Measurements from ENCODE around the gene C2CD2.

The C2CD2 gene

DNA sequence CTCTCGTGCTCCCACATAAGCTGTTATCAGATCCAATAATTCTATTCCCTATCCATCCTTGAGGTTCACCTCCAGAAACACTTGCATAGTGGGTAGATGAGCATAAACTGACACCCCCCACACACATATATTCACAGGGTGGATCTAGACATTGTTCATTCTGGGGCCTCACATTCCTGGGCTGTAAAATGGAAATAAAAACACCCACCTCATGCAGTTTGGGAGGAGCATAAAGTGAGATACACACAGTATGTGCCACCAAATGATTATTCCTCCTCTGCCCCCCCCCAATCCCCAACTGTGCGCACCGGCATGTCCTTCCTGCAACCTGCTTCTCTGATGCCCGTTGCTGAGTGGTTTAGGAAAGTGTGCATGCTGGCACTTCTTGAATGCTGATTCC is 92.6 kb downstream of the C2CD2 start:
- no peak for DNase-seq

DNA sequence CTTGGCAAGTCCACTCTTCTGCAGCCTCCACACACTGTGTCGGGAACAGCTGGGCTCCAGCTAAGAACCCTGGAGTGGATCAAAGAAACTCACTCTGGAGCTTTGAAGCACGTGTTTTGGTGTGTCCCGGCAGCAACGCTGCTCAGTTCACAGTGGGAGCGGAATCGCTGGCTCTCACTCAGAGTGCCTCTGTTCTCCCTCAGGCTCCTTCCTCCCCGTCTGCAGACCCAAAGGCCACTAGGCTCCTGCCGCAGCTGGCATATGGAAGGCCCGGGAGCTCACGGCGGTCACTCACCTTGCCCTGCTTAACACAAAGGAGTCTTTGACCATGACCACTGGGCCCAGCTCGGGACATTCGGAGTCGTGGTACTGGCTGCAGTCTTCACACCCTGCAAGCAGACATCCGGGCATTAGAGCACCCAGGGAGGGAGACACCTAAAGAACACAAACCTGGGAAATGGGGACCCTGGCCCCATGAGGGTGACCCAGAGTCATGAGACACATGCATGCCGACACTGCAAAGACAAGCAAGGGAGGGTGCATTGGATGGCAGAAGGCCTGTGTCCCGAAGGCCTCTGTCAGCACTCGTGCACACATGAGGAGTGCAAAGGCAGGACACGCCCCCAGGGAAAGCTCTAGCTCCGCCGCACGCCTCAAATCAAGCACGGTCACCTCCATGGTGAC is 94.4 kb downstream of the C2CD2 start:
- no peak for DNase-seq

DNA sequence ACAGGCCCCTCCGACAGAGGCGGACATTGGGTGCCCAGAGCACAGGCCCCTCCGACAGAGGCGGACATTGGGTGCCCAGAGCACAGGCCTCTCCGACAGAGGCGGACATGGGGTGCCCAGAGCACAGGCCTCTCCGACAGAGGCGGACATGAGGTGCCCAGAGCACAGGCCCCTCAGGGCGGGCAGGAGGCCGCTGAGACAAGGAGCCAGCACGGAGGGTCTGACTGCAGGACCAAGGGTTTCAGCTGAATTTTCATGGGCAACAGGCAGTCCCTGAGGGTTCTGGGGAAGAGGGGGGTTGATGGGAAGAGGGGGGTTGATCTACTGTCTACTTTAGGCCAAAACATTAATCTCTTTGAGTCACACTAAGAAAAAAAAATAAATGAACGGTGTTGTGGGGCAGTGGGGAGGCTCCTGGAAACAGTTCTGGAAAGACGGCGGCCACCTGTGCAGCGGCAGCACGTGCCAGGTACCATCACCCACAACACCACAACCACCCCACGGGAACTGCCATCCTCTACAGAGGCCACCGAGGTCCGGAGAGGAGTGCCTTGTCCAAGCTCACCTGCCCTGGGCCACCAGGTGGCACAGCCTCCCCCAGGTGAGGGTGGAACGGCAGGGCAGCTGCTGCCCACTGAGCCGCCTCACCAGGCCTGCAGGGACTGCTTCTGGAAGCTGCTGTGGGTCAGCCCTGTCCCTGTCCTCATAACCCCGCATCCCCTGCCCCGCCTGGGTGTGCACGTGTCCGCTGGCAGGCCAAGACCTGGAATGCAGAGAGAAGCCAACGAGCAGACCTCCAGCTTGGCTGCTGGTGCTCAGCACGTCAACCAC is 95.1 kb downstream of the C2CD2 start:
- no peak for DNase-seq

DNA sequence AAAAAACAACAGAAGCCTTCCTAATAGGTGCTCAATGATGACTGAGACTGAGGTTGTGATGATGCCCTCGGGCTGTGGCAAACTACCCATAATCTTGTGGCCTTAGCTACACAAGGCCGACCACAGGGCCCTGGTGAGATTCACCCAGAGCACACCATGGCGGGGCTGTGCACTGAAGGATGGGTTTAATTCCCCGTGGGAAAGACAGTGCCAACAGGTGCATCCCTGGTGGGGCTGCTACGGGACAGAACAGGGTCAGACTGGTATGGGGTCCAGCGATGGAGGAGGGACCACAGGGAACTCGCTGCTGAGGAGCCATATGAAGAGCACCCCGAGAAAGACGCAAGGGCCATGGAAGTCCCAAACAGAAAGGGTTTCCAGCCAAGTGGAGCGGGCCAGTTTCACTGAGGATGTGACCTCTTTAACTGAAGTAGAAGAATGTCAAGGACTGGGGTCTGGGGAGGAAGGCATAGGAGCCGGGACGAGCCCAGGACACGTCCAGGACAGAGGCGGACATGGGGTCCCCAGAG is 96.0 kb downstream of the C2CD2 start:
- DNase-seq: no peak

DNA sequence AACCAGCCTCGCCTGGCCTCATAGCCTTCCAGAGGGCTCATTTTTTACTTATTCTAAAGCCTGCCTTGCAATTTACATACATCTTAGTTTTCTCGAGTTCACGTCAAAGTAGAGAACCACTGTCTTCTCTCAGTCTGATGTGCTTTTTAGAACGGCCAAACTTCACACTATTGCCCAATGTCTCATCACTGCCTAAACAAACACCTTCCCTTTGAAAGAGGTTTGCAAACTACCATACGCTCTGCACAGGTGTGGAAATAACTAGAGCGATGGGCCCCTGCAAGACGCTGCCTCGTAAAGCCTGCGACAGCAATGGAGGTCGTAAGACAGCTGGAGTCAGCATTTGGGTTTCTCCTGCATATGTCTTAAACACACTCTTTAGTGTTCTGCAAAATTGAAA is 97.2 kb downstream of the C2CD2 start:
- DNase-seq: no peak

DNA sequence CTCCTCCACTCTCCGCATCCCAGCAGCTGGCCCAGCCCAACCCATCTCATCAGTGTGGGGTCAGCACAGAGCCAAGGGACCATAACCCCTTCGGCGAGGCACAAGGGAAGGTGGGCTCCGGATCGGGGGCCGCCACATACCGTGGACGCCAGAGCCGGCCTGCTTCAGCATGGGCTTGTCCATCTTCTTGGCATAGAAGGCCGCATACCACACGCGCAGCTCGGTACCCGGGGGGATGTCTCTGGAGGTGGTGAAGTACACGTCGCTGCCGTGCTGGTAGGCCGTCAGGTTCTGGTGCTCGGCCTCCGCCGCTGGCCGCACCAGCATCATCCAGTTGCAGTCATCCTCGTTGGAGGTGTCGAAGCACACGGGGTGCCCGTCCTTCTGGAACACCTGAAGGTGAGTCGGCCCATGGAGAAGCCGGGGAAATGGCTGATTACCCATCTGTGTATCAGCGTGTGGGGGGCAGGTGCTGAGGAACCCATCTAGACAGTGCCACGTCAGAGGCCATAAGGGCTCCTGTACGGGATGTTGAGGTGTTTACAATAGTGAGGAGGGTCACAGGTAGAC is 99.3 kb downstream of the C2CD2 start:
- DNase-seq: no peak

DNA sequence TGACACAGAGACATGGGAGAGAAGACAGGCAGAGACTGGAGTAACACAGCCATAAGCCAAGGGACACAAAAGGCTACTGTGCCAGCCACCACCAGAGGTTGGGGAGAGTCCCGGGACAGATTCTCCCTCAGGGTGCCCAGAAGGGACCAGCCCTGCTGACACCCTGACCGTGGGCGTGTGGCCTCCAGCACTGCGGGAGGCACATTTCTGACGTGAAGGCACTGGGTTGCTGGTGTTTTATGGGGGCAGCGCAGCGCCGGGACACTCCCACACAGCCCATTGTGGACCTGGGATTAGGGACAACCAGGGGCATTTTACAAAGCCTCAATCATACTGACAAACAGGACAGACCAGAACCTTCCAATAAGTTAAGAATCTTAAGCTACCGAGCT is 100.9 kb downstream of the C2CD2 start:
- DNase-seq: no peak

DNA sequence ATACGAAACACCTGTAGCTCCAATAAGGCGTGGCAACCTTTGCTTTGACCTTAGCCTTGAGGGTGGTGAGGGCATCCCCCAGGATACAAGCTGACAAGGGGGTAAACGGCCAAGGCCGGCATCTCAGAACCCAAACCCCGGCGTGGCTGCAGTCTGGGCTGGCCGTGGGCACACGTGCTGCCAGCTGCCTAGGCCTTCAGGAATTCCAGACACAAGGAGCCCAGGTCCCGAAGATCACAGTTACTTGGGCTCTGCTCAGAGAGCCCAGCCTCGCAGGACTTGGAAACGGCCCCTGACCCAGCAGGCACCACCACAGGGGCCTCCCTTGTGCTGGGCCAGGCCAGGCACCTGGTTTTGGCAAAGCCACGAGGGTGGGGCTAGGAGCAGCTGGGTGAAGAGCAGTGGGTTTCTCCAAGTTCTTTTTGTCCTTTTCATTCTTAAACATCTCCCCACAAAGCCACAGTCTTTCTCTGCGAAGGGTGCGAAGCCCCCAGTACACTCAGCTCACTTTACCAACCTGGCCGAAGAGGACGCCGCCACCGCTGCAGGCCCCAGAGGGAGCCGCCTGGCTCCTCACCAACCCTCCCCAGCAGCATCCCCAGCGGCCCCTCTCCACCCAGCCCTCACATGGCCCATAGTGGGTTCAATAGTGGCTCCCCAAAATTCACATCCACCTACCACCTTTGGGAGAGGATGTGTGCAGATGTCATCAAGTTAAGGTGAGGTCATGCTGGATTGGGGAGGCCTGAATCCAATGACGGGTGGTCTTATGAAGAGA is 101.5 kb downstream of the C2CD2 start:
- DNase-seq: no peak

DNA sequence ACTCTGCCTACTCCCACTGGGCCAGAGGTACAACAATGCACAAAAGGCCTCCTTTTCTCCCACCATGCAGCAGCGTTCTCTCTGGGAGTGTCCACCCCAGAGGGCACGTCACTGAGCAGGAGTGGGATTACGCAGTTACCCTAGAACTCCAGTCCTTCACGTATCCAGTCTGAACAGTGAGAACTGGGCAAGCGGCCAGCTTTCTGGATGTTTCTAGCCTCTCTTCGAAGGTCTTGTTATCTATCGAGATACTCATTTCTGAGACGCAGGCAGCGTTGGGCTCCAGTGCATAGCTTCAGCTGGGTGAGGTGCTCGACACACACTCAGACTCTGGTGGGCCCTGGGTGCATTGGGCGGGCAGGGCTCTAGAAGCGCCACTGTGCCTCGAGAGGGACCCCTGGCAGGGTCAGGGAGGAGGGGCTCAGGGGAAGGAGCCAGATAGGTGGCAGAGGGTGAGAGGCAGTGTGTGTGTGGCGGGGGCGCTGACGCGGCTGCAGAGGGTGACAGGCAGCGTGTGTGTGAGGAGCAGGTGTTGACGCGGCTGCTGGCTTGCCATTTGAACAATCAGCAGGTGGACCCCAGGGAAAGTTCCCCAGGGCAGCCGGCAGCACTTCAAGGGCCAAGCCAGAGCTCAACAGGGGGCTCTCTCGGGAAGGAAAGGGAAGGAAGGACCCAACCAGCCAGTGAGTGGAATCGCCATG is 102.6 kb downstream of the C2CD2 start:
- DNase-seq: no peak

DNA sequence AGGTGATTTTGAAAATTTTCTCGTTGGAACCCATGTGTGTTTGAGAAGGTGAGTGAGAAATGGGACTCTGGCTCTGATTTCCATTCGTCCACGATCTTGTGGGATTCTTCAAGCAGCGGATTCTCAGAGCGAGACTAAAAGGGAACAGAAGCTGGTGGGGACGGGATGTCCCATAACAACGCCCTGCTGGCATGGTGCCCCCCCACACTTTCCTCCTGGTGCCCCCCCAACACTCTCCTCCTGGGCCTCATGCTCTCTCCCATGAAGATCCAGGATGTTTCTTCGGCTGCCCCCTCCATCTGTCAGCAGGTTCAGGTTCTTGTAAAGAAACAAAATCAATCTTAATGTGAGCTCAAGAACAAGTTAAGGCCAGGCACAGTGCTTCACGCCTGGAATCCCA is 103.7 kb downstream of the C2CD2 start:
- DNase-seq: no peak

DNA sequence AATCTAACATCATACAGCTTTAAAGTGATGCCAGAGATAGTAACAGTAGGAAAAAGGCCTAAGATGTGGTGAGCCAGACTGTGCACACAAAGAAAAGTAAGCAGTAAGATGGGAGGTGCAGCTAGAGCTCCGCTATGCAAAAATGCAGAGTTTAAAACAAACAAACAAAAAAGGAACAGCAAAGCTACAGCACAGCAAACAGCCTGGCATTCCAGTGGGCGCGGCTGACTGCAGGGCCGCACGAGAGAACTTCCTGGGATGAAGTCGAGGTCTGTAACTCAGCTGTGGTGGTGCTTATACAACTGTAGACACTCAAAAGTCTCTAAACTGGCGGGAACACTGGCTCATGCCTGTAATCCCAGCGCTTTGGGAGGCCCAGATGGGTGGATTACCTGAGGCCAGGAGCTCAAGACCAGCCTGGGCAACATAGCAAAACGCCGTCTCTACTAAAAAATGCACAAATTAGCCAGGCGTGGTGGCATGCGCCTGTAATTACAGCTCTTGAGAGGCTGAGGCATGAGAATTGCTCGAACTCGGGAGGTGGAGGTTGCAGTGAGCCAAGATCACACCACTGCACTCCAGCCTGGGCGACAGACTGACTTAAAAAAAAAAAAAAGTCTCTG is 104.7 kb downstream of the C2CD2 start:
- DNase-seq: no peak

DNA sequence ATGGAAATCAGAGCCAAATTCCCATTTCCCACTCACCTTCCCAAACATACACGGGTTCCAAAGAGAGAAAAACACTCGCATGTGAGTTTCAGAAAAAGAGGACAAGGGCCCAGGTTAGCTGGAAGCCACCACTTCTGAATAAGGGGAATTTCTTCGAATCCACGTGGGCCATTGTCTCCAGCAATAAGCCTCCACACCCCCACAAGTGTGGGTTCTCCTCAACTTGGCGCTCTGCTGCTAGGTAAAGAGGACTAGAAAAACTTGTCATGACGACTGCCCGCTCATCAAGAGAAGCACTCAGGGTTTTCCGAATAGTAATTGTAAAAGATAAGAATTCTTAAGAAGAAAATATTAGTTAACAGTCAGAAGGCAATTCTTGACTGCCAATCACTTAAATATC is 105.3 kb downstream of the C2CD2 start:
- DNase-seq: no peak

DNA sequence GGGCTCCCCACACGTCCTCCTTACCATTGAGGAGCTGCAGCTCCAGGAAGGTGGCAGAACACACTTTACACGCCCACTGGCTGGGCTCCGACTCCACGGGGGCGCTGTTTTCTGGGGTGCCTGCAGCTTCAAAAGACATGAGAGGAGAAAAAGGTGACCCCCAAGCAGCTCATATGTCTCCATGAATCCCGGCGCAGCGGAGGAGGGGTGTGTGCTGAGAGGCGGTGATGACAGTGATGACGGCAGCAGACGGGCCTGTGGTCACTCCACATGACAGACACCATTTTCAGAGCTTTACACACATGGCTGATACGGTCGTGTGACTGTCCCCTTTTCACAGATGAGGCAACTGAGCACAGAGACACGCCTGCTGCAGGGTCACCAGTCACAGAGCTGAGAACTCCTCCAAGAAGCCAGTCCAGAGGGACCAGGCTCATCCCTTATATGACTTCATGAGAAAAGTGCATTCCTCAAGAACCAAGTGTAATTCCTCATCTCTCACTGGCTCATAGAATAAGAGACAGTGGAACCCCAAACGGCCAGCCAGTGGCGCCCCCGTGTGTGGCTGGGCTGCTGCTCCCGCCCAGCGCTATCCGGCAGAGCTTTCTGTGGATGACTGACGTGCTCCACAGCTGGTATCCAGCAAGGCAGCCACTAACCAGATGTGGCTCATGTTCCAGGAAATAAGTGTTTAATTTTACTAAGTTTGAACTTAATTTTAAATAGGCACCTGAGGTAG is 106.6 kb downstream of the C2CD2 start:
- DNase-seq: peak; percentile 14

DNA sequence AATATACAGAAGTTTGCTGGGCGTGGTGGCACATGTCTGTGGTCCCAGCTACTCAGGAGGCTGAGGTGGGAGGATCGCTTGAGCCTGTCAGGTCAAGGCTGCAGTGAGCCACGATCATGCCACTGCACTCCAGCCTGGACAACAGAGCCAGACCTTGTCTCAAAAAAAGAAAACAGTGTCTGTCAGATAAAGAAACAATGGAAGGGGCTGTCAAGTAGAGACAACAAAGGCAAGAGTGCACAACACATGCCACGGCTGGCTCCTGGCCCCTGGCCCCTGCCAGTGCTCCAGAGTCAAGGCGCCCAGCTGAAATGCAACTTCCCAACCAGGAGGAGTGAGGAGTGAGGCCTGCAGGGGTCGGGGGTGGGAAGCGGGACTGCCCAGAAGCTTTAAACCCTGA is 107.3 kb downstream of the C2CD2 start:
- DNase-seq: no peak

DNA sequence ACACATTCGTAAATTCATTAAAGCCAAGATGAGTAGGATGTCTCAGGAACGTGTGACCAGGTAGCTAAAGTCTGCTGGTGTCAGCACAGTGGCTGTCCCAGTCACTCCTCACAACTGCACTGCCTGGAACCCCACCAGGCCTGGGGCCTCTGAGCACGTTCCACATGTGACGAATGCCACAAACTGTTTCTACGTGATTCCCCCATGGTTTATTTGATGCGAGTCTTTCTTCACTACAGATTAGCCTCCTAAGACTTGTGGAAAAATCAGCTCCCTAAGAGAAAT is 107.8 kb downstream of the C2CD2 start:
- DNase-seq: no peak

DNA sequence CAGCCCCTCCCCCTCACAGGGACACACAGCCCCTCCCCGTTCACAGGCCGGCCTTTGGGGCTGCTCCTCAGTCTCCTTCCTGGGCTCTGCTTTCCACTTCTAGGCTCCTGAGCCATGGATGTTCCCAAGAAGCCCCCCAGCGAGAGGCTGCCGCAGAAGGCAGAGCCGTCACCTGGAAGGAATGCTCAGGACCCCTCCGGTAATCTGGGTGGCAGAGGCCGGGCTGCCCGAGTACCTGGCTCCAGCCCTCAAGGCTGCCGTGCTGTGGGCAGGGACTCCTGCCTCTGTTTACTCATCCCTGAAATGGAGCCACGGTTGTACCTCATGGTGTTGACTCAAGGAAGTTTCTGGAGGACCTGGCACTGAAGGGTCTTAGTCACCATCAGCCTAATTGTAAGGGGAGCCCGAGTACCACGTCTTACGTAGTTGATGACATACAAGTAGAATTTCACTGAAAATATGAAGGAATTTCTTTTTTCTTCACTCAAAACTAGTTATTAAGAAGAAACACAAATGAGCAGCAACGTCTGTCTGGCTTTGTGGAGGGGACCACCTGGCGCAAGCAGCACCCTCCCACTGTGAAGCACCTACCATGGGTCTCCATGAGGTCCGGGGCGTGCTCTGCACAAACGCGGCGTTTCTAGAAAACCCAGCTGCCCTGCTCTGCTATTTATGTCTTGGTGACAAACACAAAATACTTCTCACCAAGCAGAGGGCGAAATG is 108.3 kb downstream of the C2CD2 start:
- peak; percentile 41 for DNase-seq

DNA sequence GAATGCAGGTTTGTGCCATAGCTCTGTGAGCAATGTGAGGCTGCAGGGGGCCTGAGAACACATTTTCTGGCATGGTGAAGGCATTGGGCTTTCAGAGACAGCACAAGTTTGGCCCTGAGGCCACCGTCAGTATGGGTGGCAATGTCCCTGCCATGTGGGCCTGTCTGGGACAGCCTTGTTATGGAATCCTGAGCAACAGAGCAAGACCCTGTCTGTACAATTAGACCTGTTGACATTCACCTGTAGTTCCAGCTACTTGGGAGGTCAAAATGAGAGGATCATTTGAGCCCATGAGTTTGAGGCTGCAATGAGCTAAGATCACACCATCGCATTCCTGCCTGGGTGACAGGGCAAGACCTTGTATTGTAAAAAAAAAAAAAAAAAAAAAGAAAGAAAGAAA is 110.2 kb downstream of the C2CD2 start:
- DNase-seq: no peak

DNA sequence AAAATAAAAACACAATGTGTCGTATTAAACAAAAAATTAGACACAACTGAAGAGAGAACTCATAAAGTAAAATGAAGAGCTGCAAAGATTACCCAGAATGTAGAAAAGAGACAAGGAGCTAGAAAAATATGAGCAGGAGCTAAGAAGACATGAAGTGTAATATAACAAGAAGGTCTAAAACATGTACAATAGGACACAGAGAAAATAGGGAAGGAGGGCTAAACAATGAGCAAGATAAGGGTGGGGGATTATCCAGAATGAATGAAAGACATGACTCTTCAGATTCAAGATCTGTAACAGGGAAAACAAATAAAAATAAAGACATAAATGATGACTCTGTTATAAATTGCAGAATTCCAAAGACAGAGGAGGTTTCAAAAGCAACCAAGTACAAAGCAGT is 112.9 kb downstream of the C2CD2 start:
- peak; percentile 42 for DNase-seq

DNA sequence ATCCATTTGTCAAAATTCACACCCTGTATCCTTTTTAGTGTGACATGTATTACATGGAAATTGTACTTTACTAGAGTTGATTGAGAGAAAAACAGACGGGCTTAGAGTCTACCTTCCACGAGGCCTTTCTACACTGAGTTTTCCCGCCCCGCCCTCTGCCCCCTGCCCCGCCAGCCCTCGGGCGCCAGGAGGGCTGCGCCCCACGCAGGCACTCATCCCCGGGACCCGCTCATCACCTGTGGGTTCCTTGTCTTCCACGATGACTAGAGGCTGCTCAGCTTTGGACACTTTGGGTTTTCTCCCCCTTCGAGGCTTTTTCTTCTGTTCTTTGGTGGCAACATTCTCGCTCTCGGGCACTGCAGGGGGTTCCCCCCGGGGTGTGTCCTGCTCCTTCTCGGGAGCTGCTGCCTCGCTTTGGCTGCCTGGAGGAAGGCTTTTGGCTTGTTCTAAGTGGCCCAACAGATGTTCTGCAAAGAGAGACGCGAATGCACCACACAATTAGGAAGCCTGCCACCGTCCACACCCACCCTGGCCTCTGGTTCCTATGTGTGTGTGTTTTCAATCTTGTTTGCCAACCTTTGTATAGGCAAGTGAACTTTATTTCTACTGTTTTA is 114.3 kb downstream of the C2CD2 start:
- DNase-seq: no peak

DNA sequence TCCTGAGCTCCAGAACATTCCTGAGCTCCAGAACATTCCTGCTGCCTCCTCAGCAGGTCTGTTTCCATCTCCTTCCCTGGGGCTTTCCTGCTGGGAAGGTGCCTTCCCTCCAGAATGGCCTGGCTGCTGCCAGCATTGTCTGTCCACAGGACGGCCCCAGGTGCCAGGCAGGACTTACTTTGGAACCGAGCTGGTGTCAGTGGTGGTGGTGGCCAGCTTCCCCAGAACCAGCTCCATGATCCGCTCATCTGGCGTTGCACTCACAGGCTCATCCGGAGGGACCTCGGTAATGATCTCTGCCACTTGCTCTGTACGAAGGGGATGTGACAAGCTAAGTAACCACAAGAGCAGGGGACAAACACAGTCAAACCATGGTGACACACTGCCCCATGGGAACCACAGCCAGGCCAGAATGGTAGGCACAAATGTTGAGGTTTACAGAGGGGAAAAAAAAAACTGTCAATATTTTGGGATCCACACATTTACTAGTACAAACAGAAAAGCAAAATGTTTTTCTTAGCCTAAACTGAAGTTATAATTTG is 116.0 kb downstream of the C2CD2 start:
- no peak for DNase-seq

All from OCI-M1 (cell line).